K562 (cell line): Measurements from ENCODE around the gene PPL. TPM values are rescaled to one million over a fixed set of nuclear protein-coding genes. Genes with fewer than 3 reads are reported as not detected.

Experiments
- BCL6 ChIP-seq: fragments of 250-450 bp; sonication (Bioruptor Pico); IDR thresholded peaks from 2 replicates; pipeline ENCODE4 v1.4.0; 2020
- BMI1 ChIP-seq: fragments of 150-350 bp; IDR thresholded peaks from 2 replicates; pipeline ENCODE4 v1.6.1; 2014; ENCODE audit warnings: low read length
- ELF1 ChIP-seq: fragments of 200-800 bp; sonication (Bioruptor generic); IDR thresholded peaks from 2 replicates; pipeline ENCODE4 v1.6.1; 2016; ENCODE audit warnings: missing genetic modification characterization, missing compliant biosample characterization
- ETV6 ChIP-seq, 3 experiments: fragments of 150-350 bp in 1 of 3; sonication (generic) in 1 of 3; formaldehyde crosslinking in 1 of 3; IDR thresholded peaks; 2 replicates each; pipeline versions ENCODE4 v1.6.1 to v1.8.0; 2014 to 2022; ENCODE audit warnings: borderline replicate concordance in 2 of 3, low read depth in 2 of 3, antibody characterized with exemption in 1 of 3, low read length in 1 of 3, mild to moderate bottlenecking in 1 of 3, missing genetic modification reagents in 1 of 3
- FOSL1 ChIP-seq: fragments of 200-800 bp; sonication (Bioruptor generic); conservative IDR thresholded peaks from 2 replicates; pipeline ENCODE4 v1.6.1; 2016; ENCODE audit warnings: missing genetic modification characterization, missing compliant biosample characterization
- KAT2B ChIP-seq: IDR thresholded peaks from one replicate; pipeline ENCODE4 v1.6.1; 2012; ENCODE audit warnings: low read depth, mild to moderate bottlenecking, control low read depth, inconsistent platforms, low read length, moderate library complexity
- MCM5 ChIP-seq: fragments of 450-650 bp; IDR thresholded peaks from 2 replicates; pipeline ENCODE4 v1.6.1; 2016; ENCODE audit warnings: low read depth
- POLR2G ChIP-seq: fragments of 200-400 bp; formaldehyde crosslinking; IDR thresholded peaks from 2 replicates; pipeline ENCODE4 v1.6.1; 2017; ENCODE audit warnings: low read depth, mild to moderate bottlenecking, antibody characterized with exemption, low read length, moderate library complexity
- POLR3G ChIP-seq: IDR thresholded peaks from 2 replicates; pipeline ENCODE4 v1.6.1; 2011; ENCODE audit not compliant: insufficient read length, insufficient replicate concordance; ENCODE audit errors: extremely low read depth
- TBL1XR1 ChIP-seq, 2 experiments: IDR thresholded peaks; 2 replicates each; pipeline ENCODE4 v1.6.1; 2012; ENCODE audit warnings: improper control_type of control experiment in 2 of 2, low read length in 2 of 2, mild to moderate bottlenecking in 1 of 2
- TEAD2 ChIP-seq: fragments of 450-650 bp; IDR thresholded peaks from 2 replicates; pipeline ENCODE4 v1.6.1; 2016; ENCODE audit warnings: missing genetic modification characterization, control low read depth, missing compliant biosample characterization
- XRCC5 ChIP-seq: fragments of 200-400 bp; formaldehyde crosslinking; IDR thresholded peaks from 2 replicates; pipeline ENCODE4 v1.6.1; 2017; ENCODE audit warnings: low read depth, mild to moderate bottlenecking, low read length
- ZBTB7A ChIP-seq: IDR thresholded peaks from 2 replicates; pipeline ENCODE4 v1.6.1; 2011; ENCODE audit warnings: low read depth, mild to moderate bottlenecking, low read length, moderate library complexity, borderline replicate concordance; ENCODE audit not compliant: control insufficient read depth
- polyA plus RNA-seq, 8 experiments: library from polyadenylated mRNA; depleted of rRNA in 4 of 8; stranded (reverse) in 5 of 8; unstranded in 3 of 8; fragments of >200 nt; fragmentation: Nextera tagmentation in 2 of 8; fragmentation: Illumina TruSeq in 1 of 8; extraction: Ambion mirVana in 2 of 8; extraction: Trizol in 1 of 8; gene quantifications; 2 replicates each; pipeline versions ENCODE4 v1.2.1 to v1.2.3, GENCODE V29; 2011 to 2014; ENCODE audit warnings: inconsistent platforms in 1 of 8, missing spikeins in 1 of 8
- total RNA-seq, 7 experiments: library from RNA; depleted of rRNA in 6 of 7; stranded (reverse); fragments of >200 nt in 6 of 7; fragmentation: Illumina TruSeq in 2 of 7; extraction: Trizol in 2 of 7; gene quantifications; 2 replicates each; pipeline versions ENCODE4 v1.2.1 to v1.2.3, GENCODE V29; 2011 to 2021; ENCODE audit warnings: low replicate concordance in 1 of 7
- TF ChIP-seq, protein P1 (sequence below): fragments of 250-450 bp; sonication (Bioruptor Pico); IDR thresholded peaks from 2 replicates; pipeline ENCODE4 v1.4.0; 2020; ENCODE audit warnings: mild to moderate bottlenecking, moderate library complexity
- TF ChIP-seq, protein P2 (sequence below): fragments of 450-650 bp; formaldehyde crosslinking; IDR thresholded peaks from 2 replicates; pipeline ENCODE4 v1.4.0; 2020; ENCODE audit warnings: mild to moderate bottlenecking
- TF ChIP-seq, protein P3 (sequence below): fragments of 250-450 bp; sonication (Bioruptor Pico); IDR thresholded peaks from 2 replicates; pipeline ENCODE4 v1.9.0; 2021; ENCODE audit warnings: mild to moderate bottlenecking
- TF ChIP-seq, protein P4 (sequence below): IDR thresholded peaks from 2 replicates; pipeline ENCODE4 v1.6.1; 2011; ENCODE audit not compliant: insufficient read length; ENCODE audit errors: extremely low read depth
- TF ChIP-seq, protein P5 (sequence below): fragments of 150-350 bp; conservative IDR thresholded peaks from 2 replicates; pipeline ENCODE4 v1.6.1; 2014; ENCODE audit warnings: low read length

PPL gene
- total and polyA plus RNA-seq, 9 of the 15 experiments (the other 6 are each of a cell fraction or from before 2014, with no cell fraction given) = 0.01 to 0.15 (median 0.07) TPM; not detected in 3

DNA sequence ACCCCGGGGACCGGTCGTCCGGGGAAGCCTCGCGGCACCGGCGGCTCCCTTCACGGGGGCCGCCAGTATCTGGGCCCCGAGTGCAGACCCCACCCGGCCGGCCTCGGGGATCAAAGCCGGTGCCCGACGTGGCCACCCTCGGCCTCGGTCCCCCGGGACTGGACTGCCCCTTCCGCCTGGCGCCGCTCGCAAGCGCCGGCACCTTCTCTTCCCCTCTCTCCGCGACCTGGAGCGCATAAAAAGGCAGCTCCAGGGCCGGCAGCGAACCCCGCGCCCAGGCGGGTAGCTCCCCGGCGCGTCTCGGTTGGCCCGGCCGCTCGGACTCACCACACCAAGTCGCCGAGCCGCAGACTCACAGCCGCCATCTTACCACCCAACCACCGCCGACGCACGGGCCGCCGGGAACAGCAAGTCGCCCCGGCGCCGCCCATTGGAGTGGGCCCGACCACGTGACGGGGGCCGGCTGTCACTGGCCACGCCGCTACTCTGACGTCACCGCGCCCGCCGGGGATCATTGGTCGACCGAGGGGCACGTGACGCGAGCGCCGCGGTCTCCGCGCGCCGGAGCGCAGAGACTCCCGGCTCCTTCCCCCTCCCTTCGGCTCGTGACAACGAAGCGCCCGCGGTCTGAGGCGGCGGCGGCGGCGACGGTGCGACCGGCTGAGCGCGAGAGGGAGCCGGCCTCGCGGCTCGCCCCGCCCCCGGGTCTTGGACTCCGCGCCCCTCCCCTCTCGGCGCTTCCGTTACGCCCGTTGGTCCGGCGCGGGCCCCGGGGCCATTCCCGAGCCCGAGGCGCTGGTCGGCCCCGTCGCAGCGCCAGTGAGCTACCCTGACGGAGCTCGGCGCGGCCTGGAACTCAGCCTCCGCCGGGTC lies 89.8 kb downstream of the PPL start, which contains the start of the genes GLYR1 and UBN1 (continued):
- no peak for TF ChIP-seq BCL6 (CRISPR knock-in tag)
- no peak for TF ChIP-seq ETV6 (IDR thresholded peaks at IDR 0.05; ENCODE audit: borderline replicate concordance in 1 of 2, low read depth in 2 of 2, low read length in 1 of 2)
- no peak for TF ChIP-seq ETV6 (CRISPR knock-in tag; IDR thresholded peaks at IDR 0.05; ENCODE audit: borderline replicate concordance)
- no peak for TF ChIP-seq BMI1
- TF ChIP-seq, protein P1, sequence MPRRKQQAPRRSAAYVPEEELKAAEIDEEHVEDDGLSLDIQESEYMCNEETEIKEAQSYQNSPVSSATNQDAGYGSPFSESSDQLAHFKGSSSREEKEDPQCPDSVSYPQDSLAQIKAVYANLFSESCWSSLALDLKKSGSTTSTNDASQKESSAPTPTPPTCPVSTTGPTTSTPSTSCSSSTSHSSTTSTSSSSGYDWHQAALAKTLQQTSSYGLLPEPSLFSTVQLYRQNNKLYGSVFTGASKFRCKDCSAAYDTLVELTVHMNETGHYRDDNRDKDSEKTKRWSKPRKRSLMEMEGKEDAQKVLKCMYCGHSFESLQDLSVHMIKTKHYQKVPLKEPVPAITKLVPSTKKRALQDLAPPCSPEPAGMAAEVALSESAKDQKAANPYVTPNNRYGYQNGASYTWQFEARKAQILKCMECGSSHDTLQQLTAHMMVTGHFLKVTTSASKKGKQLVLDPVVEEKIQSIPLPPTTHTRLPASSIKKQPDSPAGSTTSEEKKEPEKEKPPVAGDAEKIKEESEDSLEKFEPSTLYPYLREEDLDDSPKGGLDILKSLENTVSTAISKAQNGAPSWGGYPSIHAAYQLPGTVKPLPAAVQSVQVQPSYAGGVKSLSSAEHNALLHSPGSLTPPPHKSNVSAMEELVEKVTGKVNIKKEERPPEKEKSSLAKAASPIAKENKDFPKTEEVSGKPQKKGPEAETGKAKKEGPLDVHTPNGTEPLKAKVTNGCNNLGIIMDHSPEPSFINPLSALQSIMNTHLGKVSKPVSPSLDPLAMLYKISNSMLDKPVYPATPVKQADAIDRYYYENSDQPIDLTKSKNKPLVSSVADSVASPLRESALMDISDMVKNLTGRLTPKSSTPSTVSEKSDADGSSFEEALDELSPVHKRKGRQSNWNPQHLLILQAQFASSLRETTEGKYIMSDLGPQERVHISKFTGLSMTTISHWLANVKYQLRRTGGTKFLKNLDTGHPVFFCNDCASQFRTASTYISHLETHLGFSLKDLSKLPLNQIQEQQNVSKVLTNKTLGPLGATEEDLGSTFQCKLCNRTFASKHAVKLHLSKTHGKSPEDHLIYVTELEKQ (CRISPR knock-in tag) = no peak
- TF ChIP-seq POLR2G = peak; percentile 97
- no peak for TF ChIP-seq MCM5
- TF ChIP-seq TBL1XR1 (IDR thresholded peaks at IDR 0.05; ENCODE audit: low read length in 2 of 2) = no peak; a peak in 1 of 4 replicates
- TF ChIP-seq TEAD2 (tag) = no peak
- TF ChIP-seq, protein P2, sequence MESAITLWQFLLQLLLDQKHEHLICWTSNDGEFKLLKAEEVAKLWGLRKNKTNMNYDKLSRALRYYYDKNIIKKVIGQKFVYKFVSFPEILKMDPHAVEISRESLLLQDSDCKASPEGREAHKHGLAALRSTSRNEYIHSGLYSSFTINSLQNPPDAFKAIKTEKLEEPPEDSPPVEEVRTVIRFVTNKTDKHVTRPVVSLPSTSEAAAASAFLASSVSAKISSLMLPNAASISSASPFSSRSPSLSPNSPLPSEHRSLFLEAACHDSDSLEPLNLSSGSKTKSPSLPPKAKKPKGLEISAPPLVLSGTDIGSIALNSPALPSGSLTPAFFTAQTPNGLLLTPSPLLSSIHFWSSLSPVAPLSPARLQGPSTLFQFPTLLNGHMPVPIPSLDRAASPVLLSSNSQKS = no peak
- TF ChIP-seq ELF1 (tag) = peak; percentile 67; the same call in 1 of the 2 replicates
- TF ChIP-seq, protein P3, sequence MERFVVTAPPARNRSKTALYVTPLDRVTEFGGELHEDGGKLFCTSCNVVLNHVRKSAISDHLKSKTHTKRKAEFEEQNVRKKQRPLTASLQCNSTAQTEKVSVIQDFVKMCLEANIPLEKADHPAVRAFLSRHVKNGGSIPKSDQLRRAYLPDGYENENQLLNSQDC (CRISPR knock-in tag) = 0 out of 2 replicates have a peak, but pooled peaks have one; percentile 27
- TF ChIP-seq FOSL1 = peak; percentile 51
- no peak for TF ChIP-seq KAT2B
- TF ChIP-seq XRCC5 = peak; percentile 24; the same call in 1 of the 2 replicates
- TF ChIP-seq, protein P4, sequence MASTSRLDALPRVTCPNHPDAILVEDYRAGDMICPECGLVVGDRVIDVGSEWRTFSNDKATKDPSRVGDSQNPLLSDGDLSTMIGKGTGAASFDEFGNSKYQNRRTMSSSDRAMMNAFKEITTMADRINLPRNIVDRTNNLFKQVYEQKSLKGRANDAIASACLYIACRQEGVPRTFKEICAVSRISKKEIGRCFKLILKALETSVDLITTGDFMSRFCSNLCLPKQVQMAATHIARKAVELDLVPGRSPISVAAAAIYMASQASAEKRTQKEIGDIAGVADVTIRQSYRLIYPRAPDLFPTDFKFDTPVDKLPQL = no peak
- TF ChIP-seq, protein P5, sequence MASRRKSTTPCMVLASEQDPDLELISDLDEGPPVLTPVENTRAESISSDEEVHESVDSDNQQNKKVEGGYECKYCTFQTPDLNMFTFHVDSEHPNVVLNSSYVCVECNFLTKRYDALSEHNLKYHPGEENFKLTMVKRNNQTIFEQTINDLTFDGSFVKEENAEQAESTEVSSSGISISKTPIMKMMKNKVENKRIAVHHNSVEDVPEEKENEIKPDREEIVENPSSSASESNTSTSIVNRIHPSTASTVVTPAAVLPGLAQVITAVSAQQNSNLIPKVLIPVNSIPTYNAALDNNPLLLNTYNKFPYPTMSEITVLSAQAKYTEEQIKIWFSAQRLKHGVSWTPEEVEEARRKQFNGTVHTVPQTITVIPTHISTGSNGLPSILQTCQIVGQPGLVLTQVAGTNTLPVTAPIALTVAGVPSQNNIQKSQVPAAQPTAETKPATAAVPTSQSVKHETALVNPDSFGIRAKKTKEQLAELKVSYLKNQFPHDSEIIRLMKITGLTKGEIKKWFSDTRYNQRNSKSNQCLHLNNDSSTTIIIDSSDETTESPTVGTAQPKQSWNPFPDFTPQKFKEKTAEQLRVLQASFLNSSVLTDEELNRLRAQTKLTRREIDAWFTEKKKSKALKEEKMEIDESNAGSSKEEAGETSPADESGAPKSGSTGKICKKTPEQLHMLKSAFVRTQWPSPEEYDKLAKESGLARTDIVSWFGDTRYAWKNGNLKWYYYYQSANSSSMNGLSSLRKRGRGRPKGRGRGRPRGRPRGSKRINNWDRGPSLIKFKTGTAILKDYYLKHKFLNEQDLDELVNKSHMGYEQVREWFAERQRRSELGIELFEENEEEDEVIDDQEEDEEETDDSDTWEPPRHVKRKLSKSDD = no peak
- 0 out of 2 replicates have a peak, but pooled peaks have one; percentile 15 for TF ChIP-seq ZBTB7A
- no peak for TF ChIP-seq POLR3G
